Jurkat, Clone E6-1 (cell line): ENCODE measurements around the gene TTLL9.
"Not testable (repeated sequence)": the region's sequence is repeated elsewhere in the genome, so short reads cannot be mapped to it uniquely, and the experiment has no call there.

Experiments
- DNase-seq: peaks from one replicate; pipeline ENCODE4 v3.0.0-alpha.2; 2011; ENCODE audit warnings: low read depth, low spot score
- H3K4me3 ChIP-seq: 2 replicates; pipeline ENCODE4 v1.5.1; 2011; ENCODE audit warnings: mild to moderate bottlenecking, low read length, control low read depth, moderate library complexity

Gene TTLL9

GRCh38 chr20:31927627-31928159 lies 57.3 kb downstream of the TTLL9 start:
- no peak for DNase-seq
- no peak overlapping the region for H3K4me3 ChIP-seq

GRCh38 chr20:31929631-31930030 lies 59.2 kb downstream of the TTLL9 start:
- not testable (repeated sequence) for DNase-seq, H3K4me3 ChIP-seq

GRCh38 chr20:31930779-31931178 lies 60.3 kb downstream of the TTLL9 start:
- no peak overlapping the region for H3K4me3 ChIP-seq
- no peak for DNase-seq

GRCh38 chr20:31933698-31934097 lies 63.3 kb downstream of the TTLL9 start:
- DNase-seq: no peak

GRCh38 chr20:31934491-31934890 lies 64.1 kb downstream of the TTLL9 start:
- H3K4me3 ChIP-seq: no peak overlapping the region
- no peak for DNase-seq

More at GRCh38 chr20:31933698-31934097, 63.3 kb downstream of the TTLL9 start:
- no peak overlapping the region for H3K4me3 ChIP-seq

- H3K4me3 ChIP-seq: no peak overlapping the region
- DNase-seq: no peak
Observed at GRCh38 chr20:31934968-31935764, 64.7 kb downstream of the TTLL9 start.

- no peak overlapping the region for H3K4me3 ChIP-seq
- DNase-seq: no peak
Observed at GRCh38 chr20:31936420-31936819, 66.0 kb downstream of the TTLL9 start.

GRCh38 chr20:31937820-31938219 lies 67.4 kb downstream of the TTLL9 start:
- H3K4me3 ChIP-seq: no peak overlapping the region
- DNase-seq: no peak

GRCh38 chr20:31939661-31940060 lies 69.2 kb downstream of the TTLL9 start:
- H3K4me3 ChIP-seq: no peak overlapping the region
- no peak for DNase-seq

GRCh38 chr20:31943052-31943471 lies 72.6 kb downstream of the TTLL9 start:
- no peak for DNase-seq
- no peak overlapping the region for H3K4me3 ChIP-seq

- no peak for DNase-seq
- no peak overlapping the region for H3K4me3 ChIP-seq
Observed at GRCh38 chr20:31945319-31945718, 74.9 kb downstream of the TTLL9 start.

GRCh38 chr20:31945785-31946184 lies 75.4 kb downstream of the TTLL9 start:
- H3K4me3 ChIP-seq: no peak overlapping the region
- DNase-seq: no peak

GRCh38 chr20:31948008-31948407 lies 77.6 kb downstream of the TTLL9 start:
- DNase-seq: no peak
- no peak overlapping the region for H3K4me3 ChIP-seq

- peak overlapping the region; percentile 99 for H3K4me3 ChIP-seq
- no peak for DNase-seq
Observed at GRCh38 chr20:31949877-31950646, 79.6 kb downstream of the TTLL9 start.

GRCh38 chr20:31951203-31951529 lies 80.7 kb downstream of the TTLL9 start:
- H3K4me3 ChIP-seq: peak overlapping the region; percentile 99
- DNase-seq: no peak

- H3K4me3 ChIP-seq: peak within 1 kb of the TSS; percentile 99
- DNase-seq: peak; percentile 93
Observed at GRCh38 chr20:31951530-31952453, 81.4 kb downstream of the TTLL9 start, which contains the start of gene PDRG1. Gene PDRG1 (minus strand): TSS chr20:31952046. CDS start chr20:31951961, 85 bp downstream.

- H3K4me3 ChIP-seq: no peak overlapping the region
- DNase-seq: no peak
Observed at GRCh38 chr20:31953556-31954148, 83.2 kb downstream of the TTLL9 start.

- no peak overlapping the region for H3K4me3 ChIP-seq
- no peak for DNase-seq
Observed at GRCh38 chr20:31954500-31954899, 84.1 kb downstream of the TTLL9 start.
